Tibial artery (tissue), 4 donors: ENCODE measurements around the gene SMARCD1.

Experiments
- DNase-seq, 2 donors: peaks; one replicate each; pipeline ENCODE4 v3.0.0-alpha.2; 2019
- H3K27ac ChIP-seq, 2 donors: fragments of 200-600 bp; sonication (generic) in 1 of 2; 1 replicate in 1 of 2; 2 replicates in 1 of 2; pipeline ENCODE4 v1.5.1; 2018 to 2019; ENCODE audit warnings: mild to moderate bottlenecking in 1 of 2
- H3K27me3 ChIP-seq, 2 donors: fragments of 200-600 bp; sonication (generic) in 1 of 2; one replicate each; pipeline versions ENCODE4 v1.5.1 to v1.6.0; 2016 to 2019
- H3K36me3 ChIP-seq, 3 donors: fragments of 200-600 bp; sonication (generic) in 2 of 3; one replicate each; pipeline ENCODE4 v1.5.1; 2016 to 2019; ENCODE audit warnings: mild to moderate bottlenecking in 2 of 3
- H3K4me1 ChIP-seq, 4 donors: fragments of 200-600 bp; sonication (generic) in 2 of 4; 1 replicate in 3 of 4; 2 replicates in 1 of 4; pipeline ENCODE4 v1.5.1; 2016 to 2019
- H3K4me3 ChIP-seq, 2 donors: fragments of 200-600 bp; sonication (generic) in 1 of 2; 1 replicate in 1 of 2; 2 replicates in 1 of 2; pipeline ENCODE4 v1.5.1; 2018 to 2019; ENCODE audit warnings: mild to moderate bottlenecking in 2 of 2
- H3K9me3 ChIP-seq, 3 donors: fragments of 200-600 bp; sonication (generic) in 1 of 3; one replicate each; pipeline ENCODE4 v1.5.1; 2016 to 2019
- CTCF ChIP-seq, 2 experiments: fragments of 200-600 bp in 1 of 2; fragments of 450-650 bp in 1 of 2; IDR thresholded peaks; one replicate each; pipeline ENCODE4 v1.5.1; 2017 to 2019; ENCODE audit warnings: antibody characterized with exemption in 2 of 2, mild to moderate bottlenecking in 1 of 2, moderate library complexity in 1 of 2
- intact Hi-C: fragments of 100-400 bp; cut with DNase I; formaldehyde crosslinking; loops from one replicate; pipeline ENCODE4 v1.15.0; 2023; ENCODE audit warnings: low total_unique reads

The SMARCD1 gene

GRCh38 chr12:50041962-50042361 is 43.2 kb upstream of the SMARCD1 start:
- Histone ChIP-seq H3K9me3 (no peaks in the 10 kb centered on the region), H3K27ac (no peak overlapping the region), H3K27me3 (peaks cover 0 to 2% of the 10 kb centered on the region in 2 donors), H3K4me1 (no peaks in the 10 kb centered on the region), H3K36me3 (no peaks in the 10 kb centered on the region), H3K4me3 (no peak overlapping the region)
- intact Hi-C loops: no loop called here
- peak in 1 of 2 donors; percentile 16 for DNase-seq
- no peak for TF ChIP-seq CTCF (IDR thresholded peaks at IDR 0.05)

GRCh38 chr12:50042693-50043092 is 42.4 kb upstream of the SMARCD1 start:
- peak in 1 of 2 donors; percentile 33 for DNase-seq
- intact Hi-C loops: no loop called here
- TF ChIP-seq CTCF (IDR thresholded peaks at IDR 0.05): no peak
- Histone ChIP-seq H3K27ac (no peak overlapping the region), H3K36me3 (no peaks in the 10 kb centered on the region), H3K4me3 (no peak overlapping the region), H3K9me3 (no peaks in the 10 kb centered on the region), H3K27me3 (no peaks in the 10 kb centered on the region), H3K4me1 (no peaks in the 10 kb centered on the region)

- H3K4me3 ChIP-seq: no peak overlapping the region
- no peaks in the 10 kb centered on the region for H3K4me1 ChIP-seq
- no peak overlapping the region for H3K27ac ChIP-seq
- intact Hi-C loops: no loop called here
- no peak for TF ChIP-seq CTCF (IDR thresholded peaks at IDR 0.05)
- H3K36me3 ChIP-seq: no peaks in the 10 kb centered on the region
- DNase-seq: no peak
- H3K27me3 ChIP-seq: no peaks in the 10 kb centered on the region
- H3K9me3 ChIP-seq: no peaks in the 10 kb centered on the region
Measured at GRCh38 chr12:50043308-50043707, 41.8 kb upstream of the SMARCD1 start.

GRCh38 chr12:50043854-50044253 is 41.3 kb upstream of the SMARCD1 start:
- DNase-seq: peak in 1 of 2 donors; percentile 31
- Histone ChIP-seq H3K4me3 (no peak overlapping the region), H3K27ac (no peak overlapping the region), H3K4me1 (no peaks in the 10 kb centered on the region), H3K36me3 (no peaks in the 10 kb centered on the region), H3K27me3 (peaks cover 0 to 5% of the 10 kb centered on the region in 2 donors), H3K9me3 (no peaks in the 10 kb centered on the region)
- TF ChIP-seq CTCF (IDR thresholded peaks at IDR 0.05): no peak
- intact Hi-C loops: no loop called here

GRCh38 chr12:50047693-50048250 is 37.4 kb upstream of the SMARCD1 start:
- Histone ChIP-seq H3K4me1 (peaks cover 0 to 10% (median 4%) of the 10 kb centered on the region in 4 donors), H3K27me3 (peaks cover 0 to 34% of the 10 kb centered on the region in 2 donors), H3K4me3 (no peak overlapping the region), H3K36me3 (no peaks in the 10 kb centered on the region), H3K9me3 (no peaks in the 10 kb centered on the region), H3K27ac (no peak overlapping the region)
- TF ChIP-seq CTCF (IDR thresholded peaks at IDR 0.05): no peak
- intact Hi-C loops: no loop called here
- no peak for DNase-seq
